SK-N-SH treated with all-trans-retinoic acid at 6 μM for 48 hours (cell line): ENCODE data around the gene FAM89A.

Experiments used
- ATAC-seq: fragments of 200-7000 bp; cut with Tn5 transposase; 3 replicates; pipeline ENCODE4 v1.9.1; 2020; ENCODE audit warnings: mild to moderate bottlenecking, moderate library complexity
- CREB5 ChIP-seq: fragments of 250-450 bp; sonication (Bioruptor Pico); IDR thresholded peaks from 2 replicates; pipeline ENCODE4 v1.5.1; 2020; ENCODE audit warnings: low read depth, mild to moderate bottlenecking, moderate library complexity
- CSDC2 ChIP-seq: fragments of 250-450 bp; sonication (Bioruptor Pico); IDR thresholded peaks from 2 replicates; pipeline ENCODE4 v1.5.0; 2020; ENCODE audit warnings: mild to moderate bottlenecking, moderate library complexity
- CSRNP3 ChIP-seq: fragments of 250-450 bp; sonication (Bioruptor Pico); IDR thresholded peaks from 2 replicates; pipeline ENCODE4 v1.5.1; 2021; ENCODE audit warnings: mild to moderate bottlenecking, moderate library complexity
- ESRRG ChIP-seq: fragments of 250-450 bp; sonication (Bioruptor Pico); IDR thresholded peaks from 2 replicates; pipeline ENCODE4 v1.6.1; 2021; ENCODE audit warnings: mild to moderate bottlenecking
- ISL1 ChIP-seq: fragments of 250-450 bp; sonication (Bioruptor Pico); IDR thresholded peaks from 2 replicates; pipeline ENCODE4 v2.1.2; 2022; ENCODE audit warnings: mild to moderate bottlenecking, moderate library complexity
- PATZ1 ChIP-seq: fragments of 250-450 bp; sonication (Bioruptor Pico); IDR thresholded peaks from 2 replicates; pipeline ENCODE4 v1.8.0; 2020; ENCODE audit warnings: mild to moderate bottlenecking, moderate library complexity, borderline replicate concordance
- POU6F1 ChIP-seq: fragments of 250-450 bp; sonication (Bioruptor Pico); IDR thresholded peaks from 2 replicates; pipeline ENCODE4 v1.8.0; 2021; ENCODE audit warnings: low read depth, mild to moderate bottlenecking, moderate library complexity, borderline replicate concordance
- PPARA ChIP-seq: fragments of 250-450 bp; sonication (Bioruptor Pico); IDR thresholded peaks from 2 replicates; pipeline ENCODE4 v1.5.0; 2020; ENCODE audit warnings: mild to moderate bottlenecking, borderline replicate concordance
- SNAI2 ChIP-seq: fragments of 250-450 bp; sonication (Bioruptor Pico); IDR thresholded peaks from 2 replicates; pipeline ENCODE4 v1.5.0; 2020; ENCODE audit warnings: mild to moderate bottlenecking, moderate library complexity
- TSHZ2 ChIP-seq: fragments of 250-450 bp; sonication (Bioruptor Pico); IDR thresholded peaks from 2 replicates; pipeline ENCODE4 v1.5.0; 2020; ENCODE audit warnings: mild to moderate bottlenecking, moderate library complexity
- ZFP30 ChIP-seq: fragments of 450-650 bp; formaldehyde crosslinking; IDR thresholded peaks from 2 replicates; pipeline ENCODE4 v1.5.0; 2022; ENCODE audit warnings: mild to moderate bottlenecking, moderate library complexity
- ZNF565 ChIP-seq: fragments of 450-650 bp; formaldehyde crosslinking; conservative IDR thresholded peaks from 2 replicates; pipeline ENCODE4 v1.5.0; 2020; ENCODE audit warnings: low read depth, mild to moderate bottlenecking, moderate library complexity
- ZNF8 ChIP-seq: fragments of 450-650 bp; formaldehyde crosslinking; IDR thresholded peaks from 2 replicates; pipeline ENCODE4 v1.5.0; 2020; ENCODE audit warnings: mild to moderate bottlenecking, moderate library complexity

Gene FAM89A

GRCh38 chr1:230982696-230983095 is 57.4 kb downstream of the FAM89A start:
- ATAC-seq, result no peak
- no peak for TF ChIP-seq CREB5 (CRISPR knock-in tag)
- no peak for TF ChIP-seq TSHZ2 (CRISPR knock-in tag)
- TF ChIP-seq ESRRG (CRISPR knock-in tag), result no peak
- no peak for TF ChIP-seq ZNF565 (CRISPR knock-in tag)
- no peak for TF ChIP-seq ZNF8 (CRISPR knock-in tag)
- no peak for TF ChIP-seq ISL1
- no peak for TF ChIP-seq PATZ1 (CRISPR knock-in tag)
- no peak for TF ChIP-seq ZFP30 (CRISPR knock-in tag)
- TF ChIP-seq POU6F1 (CRISPR knock-in tag), result no peak

- no peak for ATAC-seq
- TF ChIP-seq PATZ1 (CRISPR knock-in tag) (no peak), POU6F1 (CRISPR knock-in tag) (no peak), SNAI2 (CRISPR knock-in tag) (no peak), PPARA (no peak), ZNF565 (CRISPR knock-in tag) (no peak), CSRNP3 (CRISPR knock-in tag) (no peak), CSDC2 (CRISPR knock-in tag) (no peak)
These were observed 60.1 kb downstream of the FAM89A start for GRCh38 chr1:230979952-230980351.

- no peak; the same call in 2 of the 3 replicates for ATAC-seq
- no peak for TF ChIP-seq PATZ1 (CRISPR knock-in tag)
These were observed 60.7 kb downstream of the FAM89A start for GRCh38 chr1:230979389-230979716.
